MM.1S (cell line): ENCODE measurements around the gene LRP5.

Source experiments
- DNase-seq: peaks from one replicate; pipeline ENCODE4 v3.0.0-alpha.2; 2015
- H2AFZ ChIP-seq: fragments of 300-600 bp; sonication (generic); 2 replicates; pipeline ENCODE4 v1.6.0; 2016; ENCODE audit warnings: antibody characterized with exemption, low read length
- H3F3A ChIP-seq: fragments of 300-600 bp; sonication (generic); 2 replicates; pipeline ENCODE4 v1.6.1; 2016; ENCODE audit warnings: mild to moderate bottlenecking, antibody characterized with exemption, low read length, moderate library complexity, mixed read lengths; ENCODE audit not compliant: insufficient read depth
- H3K27ac ChIP-seq: fragments of 300-600 bp; sonication (generic); 2 replicates; pipeline ENCODE4 v1.5.1; 2016; ENCODE audit warnings: mild to moderate bottlenecking, low read length
- H3K27me3 ChIP-seq: fragments of 300-600 bp; sonication (generic); replicated peaks from 2 replicates; pipeline ENCODE4 v1.6.0; 2016; ENCODE audit warnings: low read length; ENCODE audit not compliant: insufficient read depth
- H3K36me3 ChIP-seq: fragments of 300-600 bp; sonication (generic); replicated peaks from 2 replicates; pipeline ENCODE4 v1.6.1; 2016; ENCODE audit warnings: mild to moderate bottlenecking, low read length, mixed read lengths; ENCODE audit not compliant: insufficient read depth
- H3K4me1 ChIP-seq: fragments of 300-600 bp; sonication (generic); 2 replicates; pipeline ENCODE4 v1.6.1; 2016; ENCODE audit warnings: low read length, mixed read lengths
- H3K4me2 ChIP-seq: fragments of 300-600 bp; sonication (generic); 2 replicates; pipeline ENCODE4 v1.6.0; 2016; ENCODE audit warnings: low read depth, low read length
- H3K4me3 ChIP-seq: fragments of 300-600 bp; sonication (generic); 2 replicates; pipeline ENCODE4 v1.5.1; 2016; ENCODE audit warnings: low read length, mixed read lengths
- H3K79me2 ChIP-seq: fragments of 300-600 bp; sonication (generic); 2 replicates; pipeline ENCODE4 v1.6.1; 2016; ENCODE audit warnings: mixed run types, low read length, mixed read lengths
- H3K9ac ChIP-seq: fragments of 300-600 bp; sonication (generic); 2 replicates; pipeline ENCODE4 v1.6.1; 2016; ENCODE audit warnings: low read length, mixed read lengths
- H3K9me2 ChIP-seq: fragments of 300-600 bp; sonication (generic); replicated peaks from 2 replicates; pipeline ENCODE4 v1.6.1; 2016; ENCODE audit warnings: mild to moderate bottlenecking, low read length, mixed read lengths; ENCODE audit not compliant: insufficient read depth
- H3K9me3 ChIP-seq: fragments of 300-600 bp; sonication (generic); replicated peaks from 2 replicates; pipeline ENCODE4 v1.6.1; 2016; ENCODE audit warnings: mild to moderate bottlenecking, low read length, mixed read lengths; ENCODE audit not compliant: insufficient read depth
- H4K20me1 ChIP-seq: fragments of 300-600 bp; sonication (generic); 2 replicates; pipeline ENCODE4 v1.6.1; 2016; ENCODE audit warnings: mild to moderate bottlenecking, low read length, moderate library complexity, mixed read lengths; ENCODE audit not compliant: insufficient read depth
- EZH2 ChIP-seq: fragments of 300-600 bp; sonication (generic); optimal IDR thresholded peaks from 2 replicates; pipeline ENCODE3; 2017; ENCODE audit warnings: low read depth, mild to moderate bottlenecking, antibody characterized with exemption, low read length, mixed read lengths
- EZH2phosphoT487 ChIP-seq: fragments of 300-600 bp; sonication (generic); IDR thresholded peaks from 2 replicates; pipeline ENCODE4 v1.6.1; 2018; ENCODE audit warnings: antibody characterized with exemption, low read length
- TF ChIP-seq, protein P1 (sequence below): fragments of 300-600 bp; sonication (generic); IDR thresholded peaks from 2 replicates; pipeline ENCODE4 v1.5.1; 2016; ENCODE audit warnings: antibody characterized with exemption, low read length, mixed read lengths

LRP5 gene

DNA sequence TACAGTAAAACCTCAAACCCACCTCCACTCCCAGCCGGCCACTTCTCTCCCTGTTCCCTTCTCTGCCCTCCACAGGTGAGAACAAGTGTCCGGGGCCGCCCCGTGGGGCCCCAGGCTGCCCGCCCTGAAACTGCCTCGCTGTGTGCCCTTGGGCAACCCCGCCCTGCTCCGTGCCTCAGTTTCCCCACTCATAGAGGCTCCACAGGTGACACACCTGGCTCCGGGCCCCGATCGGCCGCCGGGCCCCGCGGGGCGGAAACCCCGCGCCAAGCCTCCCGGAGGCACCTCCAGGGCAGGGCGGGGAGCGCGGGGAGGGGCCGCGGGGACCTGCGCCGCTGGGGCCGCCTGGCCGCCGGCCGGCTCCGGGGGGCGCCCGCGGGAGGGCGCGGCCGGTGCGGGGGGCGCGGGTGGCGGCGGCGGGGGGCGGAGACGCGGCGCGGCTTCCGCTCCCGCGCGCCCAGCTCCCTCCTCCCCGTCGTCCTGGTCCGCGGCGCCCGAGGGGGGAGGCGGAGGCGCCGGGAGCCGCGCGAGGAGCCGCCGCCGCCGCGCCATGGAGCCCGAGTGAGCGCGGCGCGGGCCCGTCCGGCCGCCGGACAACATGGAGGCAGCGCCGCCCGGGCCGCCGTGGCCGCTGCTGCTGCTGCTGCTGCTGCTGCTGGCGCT is at the start of gene LRP5:
Gene LRP5 (plus strand): TSS at position 475 of the 663 bp plus-strand sequence. CDS start 124 bp downstream, at position 599.
- H3K27ac ChIP-seq: no peak within 1 kb of the TSS
- peak within 1 kb of the TSS; percentile 40 for H3K9ac ChIP-seq

DNA sequence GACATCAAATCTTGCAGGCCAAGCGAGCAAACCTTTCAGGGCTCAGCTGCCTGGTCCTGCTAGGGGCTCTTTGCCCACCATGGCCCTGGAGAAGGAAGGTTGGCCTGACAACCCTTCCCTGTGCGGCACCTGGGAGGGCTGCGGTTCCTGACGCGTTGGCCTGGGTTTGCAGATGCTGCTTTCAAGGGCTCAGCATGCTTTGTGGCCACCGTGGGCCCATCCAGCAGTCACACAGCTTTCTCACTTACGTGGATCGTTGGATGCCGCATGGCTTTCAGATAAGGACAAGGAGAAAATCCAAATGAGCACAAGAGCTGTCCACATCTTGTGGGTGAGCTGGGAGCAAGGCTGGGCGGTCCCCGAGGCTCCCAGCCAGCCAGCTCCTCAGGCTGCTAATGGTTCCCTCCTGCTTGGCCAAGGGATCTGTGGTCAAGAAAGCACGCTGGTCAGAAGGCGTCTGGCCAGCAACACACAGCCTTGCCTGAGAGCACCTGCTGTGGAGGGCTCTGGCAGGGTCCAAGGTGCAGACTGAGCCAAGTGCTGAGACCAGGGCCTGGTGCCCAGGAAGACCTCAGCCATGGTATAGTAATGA is 48.9 kb upstream of the LRP5 start:
- DNase-seq: no peak
- Histone ChIP-seq H3K36me3 (no peaks in the 10 kb centered on the region; the same call in 1 of the 2 replicates), H2AFZ (no peak overlapping the region), H4K20me1 (no peaks in the 10 kb centered on the region), H3K4me1 (peaks cover 29% of the 10 kb centered on the region), H3K4me3 (no peak overlapping the region), H3F3A (peaks cover 23% of the 10 kb centered on the region), H3K4me2 (no peak overlapping the region), H3K9me3 (no peaks in the 10 kb centered on the region), H3K9me2 (no peaks in the 10 kb centered on the region), H3K27me3 (no peaks in the 10 kb centered on the region), H3K79me2 (peaks cover 29% of the 10 kb centered on the region), H3K9ac (no peak overlapping the region), H3K27ac (no peak overlapping the region)
- TF ChIP-seq, protein P1, sequence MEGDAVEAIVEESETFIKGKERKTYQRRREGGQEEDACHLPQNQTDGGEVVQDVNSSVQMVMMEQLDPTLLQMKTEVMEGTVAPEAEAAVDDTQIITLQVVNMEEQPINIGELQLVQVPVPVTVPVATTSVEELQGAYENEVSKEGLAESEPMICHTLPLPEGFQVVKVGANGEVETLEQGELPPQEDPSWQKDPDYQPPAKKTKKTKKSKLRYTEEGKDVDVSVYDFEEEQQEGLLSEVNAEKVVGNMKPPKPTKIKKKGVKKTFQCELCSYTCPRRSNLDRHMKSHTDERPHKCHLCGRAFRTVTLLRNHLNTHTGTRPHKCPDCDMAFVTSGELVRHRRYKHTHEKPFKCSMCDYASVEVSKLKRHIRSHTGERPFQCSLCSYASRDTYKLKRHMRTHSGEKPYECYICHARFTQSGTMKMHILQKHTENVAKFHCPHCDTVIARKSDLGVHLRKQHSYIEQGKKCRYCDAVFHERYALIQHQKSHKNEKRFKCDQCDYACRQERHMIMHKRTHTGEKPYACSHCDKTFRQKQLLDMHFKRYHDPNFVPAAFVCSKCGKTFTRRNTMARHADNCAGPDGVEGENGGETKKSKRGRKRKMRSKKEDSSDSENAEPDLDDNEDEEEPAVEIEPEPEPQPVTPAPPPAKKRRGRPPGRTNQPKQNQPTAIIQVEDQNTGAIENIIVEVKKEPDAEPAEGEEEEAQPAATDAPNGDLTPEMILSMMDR: no peak
- TF ChIP-seq EZH2: no peak
- no peak for TF ChIP-seq EZH2phosphoT487

More for the DNA sequence above, at the start of gene LRP5:
- H3K36me3 ChIP-seq: no peaks in the 10 kb centered on the region
- H4K20me1 ChIP-seq: no peaks in the 10 kb centered on the region
- H2AFZ ChIP-seq: peak within 1 kb of the TSS; percentile 25
- H3F3A ChIP-seq: peaks cover 14% of the 10 kb centered on the region; the same call in 1 of the 2 replicates
- TF ChIP-seq EZH2phosphoT487 (no peak), EZH2 (no peak)
- TF ChIP-seq, protein P1: no peak
- peak within 1 kb of the TSS; percentile 62 for H3K4me3 ChIP-seq
- peak within 1 kb of the TSS; percentile 82 for H3K4me2 ChIP-seq
- DNase-seq: peak; percentile 35
- H3K9me3 ChIP-seq: no peaks in the 10 kb centered on the region
- peaks cover 33% of the 10 kb centered on the region for H3K79me2 ChIP-seq
- no peaks in the 10 kb centered on the region for H3K9me2 ChIP-seq
- peaks cover 7% of the 10 kb centered on the region for H3K4me1 ChIP-seq
- H3K27me3 ChIP-seq: no peaks in the 10 kb centered on the region

GRCh38 chr11:68264244-68264643 is 48.1 kb upstream of the LRP5 start:
- TF ChIP-seq EZH2 (no peak), EZH2phosphoT487 (no peak)
- TF ChIP-seq, protein P1: no peak
- Histone ChIP-seq H3K4me2 (no peak overlapping the region), H3K36me3 (no peaks in the 10 kb centered on the region; the same call in 1 of the 2 replicates), H3K9me3 (no peaks in the 10 kb centered on the region), H3K27me3 (no peaks in the 10 kb centered on the region), H4K20me1 (no peaks in the 10 kb centered on the region), H2AFZ (no peak overlapping the region), H3F3A (peaks cover 23% of the 10 kb centered on the region), H3K27ac (no peak overlapping the region), H3K9ac (no peak overlapping the region), H3K4me3 (no peak overlapping the region), H3K79me2 (peaks cover 36% of the 10 kb centered on the region), H3K4me1 (peaks cover 32% of the 10 kb centered on the region), H3K9me2 (no peaks in the 10 kb centered on the region)
- no peak for DNase-seq
